Right kidney (tissue), 1 donor: ENCODE data around the gene FKBP8.
"Not testable (repeated sequence)": the region's sequence is repeated elsewhere in the genome, so short reads cannot be mapped to it uniquely, and the experiment has no call there.

ENCODE experiments used
- DNase-seq: peaks from one replicate; pipeline ENCODE4 v3.0.0-alpha.2; 2016

Gene FKBP8

DNA sequence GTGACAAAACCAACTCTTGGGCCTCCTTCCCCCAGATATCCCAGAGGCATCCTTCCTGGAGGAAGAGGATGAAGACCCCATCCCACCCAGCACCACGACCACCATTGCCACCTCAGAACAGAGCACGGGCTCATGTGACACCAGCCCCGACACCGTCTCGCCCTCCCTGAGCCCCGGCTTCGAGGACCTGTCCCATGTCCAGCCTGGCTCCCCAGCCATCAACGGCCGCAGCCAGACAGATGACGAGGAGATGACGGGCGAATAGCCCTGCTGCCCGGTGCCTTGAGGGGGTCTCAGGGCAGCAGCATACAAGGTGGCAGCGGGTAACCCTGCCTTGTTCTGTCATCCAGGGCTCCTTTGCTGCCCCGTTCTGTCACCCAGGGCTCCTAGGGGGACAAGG lies 25.0 kb upstream of the FKBP8 start:
- DNase-seq, result no peak

GRCh38 chr19:18566953-18567352 lies 23.6 kb upstream of the FKBP8 start:
- DNase-seq, result no peak

DNA sequence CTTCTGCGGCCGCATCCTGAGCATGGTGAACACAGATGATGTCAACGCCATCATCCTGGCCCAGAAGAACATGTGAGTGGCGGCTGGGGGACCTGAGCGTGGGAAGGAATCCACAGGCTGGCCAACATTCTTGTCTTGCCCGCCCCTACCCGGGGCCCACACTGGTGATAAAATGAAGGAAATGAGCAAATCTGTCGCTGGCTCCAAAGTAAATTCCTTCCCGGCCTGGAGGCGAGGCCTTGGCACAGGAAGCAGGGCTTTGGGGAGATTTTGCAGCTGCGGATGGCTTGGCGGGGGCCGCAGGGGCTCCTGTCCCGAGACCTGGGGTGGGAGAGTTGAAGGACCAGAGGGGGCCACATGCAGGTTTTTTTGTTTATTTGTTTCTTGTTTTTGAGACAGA lies 18.7 kb upstream of the FKBP8 start:
- DNase-seq, result no peak

GRCh38 chr19:18559685-18560084 lies 16.3 kb upstream of the FKBP8 start:
- no peak for DNase-seq

GRCh38 chr19:18558604-18559003 lies 15.2 kb upstream of the FKBP8 start:
- DNase-seq, result no peak

DNA sequence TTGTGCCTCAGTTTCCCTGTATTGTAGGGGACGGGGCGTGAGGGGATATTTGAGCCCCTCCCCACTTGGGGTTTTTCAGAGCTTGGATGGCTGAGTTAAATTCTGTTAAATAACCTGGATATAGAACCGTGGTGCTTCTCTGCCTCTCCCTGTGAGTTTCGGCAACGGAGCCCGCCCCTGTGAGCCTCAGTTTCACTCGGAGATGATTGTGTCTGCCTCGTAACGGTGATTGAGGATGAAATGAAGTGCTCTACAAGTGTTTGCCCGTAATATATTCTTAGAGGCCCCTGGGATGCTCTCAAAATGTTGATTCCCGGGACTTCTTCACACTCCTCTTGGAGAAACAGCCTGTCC lies 14.8 kb upstream of the FKBP8 start:
- peak; percentile 49 for DNase-seq

DNA sequence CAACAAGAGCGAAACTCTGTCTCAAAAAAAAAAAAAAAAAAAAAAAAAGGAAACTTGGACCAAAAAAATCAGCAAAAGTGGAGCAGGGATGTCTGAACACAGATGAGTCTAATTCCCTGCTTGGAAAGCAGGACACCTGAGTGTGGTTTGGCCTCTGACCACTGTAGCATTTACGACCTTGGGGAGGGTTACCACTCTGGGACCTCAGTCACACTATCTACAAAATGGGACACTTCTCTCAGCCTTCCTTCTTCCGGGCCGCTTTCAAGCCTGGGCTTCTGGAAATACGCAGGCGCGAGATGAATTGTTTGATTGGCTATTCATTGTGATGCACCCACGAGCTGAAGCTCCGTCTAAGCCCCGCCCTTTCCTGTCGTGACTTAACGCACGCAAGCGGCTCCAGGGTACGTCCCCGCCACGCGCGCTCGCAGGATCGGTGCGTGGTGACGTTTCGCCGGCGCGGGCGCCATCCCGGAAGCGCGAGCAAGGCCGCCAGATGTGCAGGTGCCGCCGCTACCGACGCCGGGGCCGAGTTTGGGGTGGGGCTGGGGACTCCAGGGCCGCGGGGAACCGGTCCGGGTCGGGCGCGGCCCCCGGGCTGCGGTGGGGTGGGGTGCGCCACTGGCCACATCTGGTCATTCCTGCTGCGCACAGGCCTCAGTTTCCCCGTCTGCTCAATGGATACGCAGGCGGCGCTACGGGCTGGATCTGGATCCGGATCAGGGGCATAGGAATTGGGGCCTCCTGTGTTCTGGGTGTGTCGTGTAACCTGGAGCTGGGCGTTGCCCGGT lies 14.2 kb upstream of the FKBP8 start, which contains the start of gene KXD1:
TSS of gene KXD1 (plus strand) at position 460 of the 791 bp plus-strand sequence. CDS start 4,187 bp downstream, outside the sequence.
- peak; percentile 73 for DNase-seq

- DNase-seq, result no peak
These were observed 8.3 kb upstream of the FKBP8 start for GRCh38 chr19:18551631-18552030.

GRCh38 chr19:18543814-18544475 lies 572 bp upstream of the FKBP8 start:
- DNase-seq, result peak; percentile 28

DNA sequence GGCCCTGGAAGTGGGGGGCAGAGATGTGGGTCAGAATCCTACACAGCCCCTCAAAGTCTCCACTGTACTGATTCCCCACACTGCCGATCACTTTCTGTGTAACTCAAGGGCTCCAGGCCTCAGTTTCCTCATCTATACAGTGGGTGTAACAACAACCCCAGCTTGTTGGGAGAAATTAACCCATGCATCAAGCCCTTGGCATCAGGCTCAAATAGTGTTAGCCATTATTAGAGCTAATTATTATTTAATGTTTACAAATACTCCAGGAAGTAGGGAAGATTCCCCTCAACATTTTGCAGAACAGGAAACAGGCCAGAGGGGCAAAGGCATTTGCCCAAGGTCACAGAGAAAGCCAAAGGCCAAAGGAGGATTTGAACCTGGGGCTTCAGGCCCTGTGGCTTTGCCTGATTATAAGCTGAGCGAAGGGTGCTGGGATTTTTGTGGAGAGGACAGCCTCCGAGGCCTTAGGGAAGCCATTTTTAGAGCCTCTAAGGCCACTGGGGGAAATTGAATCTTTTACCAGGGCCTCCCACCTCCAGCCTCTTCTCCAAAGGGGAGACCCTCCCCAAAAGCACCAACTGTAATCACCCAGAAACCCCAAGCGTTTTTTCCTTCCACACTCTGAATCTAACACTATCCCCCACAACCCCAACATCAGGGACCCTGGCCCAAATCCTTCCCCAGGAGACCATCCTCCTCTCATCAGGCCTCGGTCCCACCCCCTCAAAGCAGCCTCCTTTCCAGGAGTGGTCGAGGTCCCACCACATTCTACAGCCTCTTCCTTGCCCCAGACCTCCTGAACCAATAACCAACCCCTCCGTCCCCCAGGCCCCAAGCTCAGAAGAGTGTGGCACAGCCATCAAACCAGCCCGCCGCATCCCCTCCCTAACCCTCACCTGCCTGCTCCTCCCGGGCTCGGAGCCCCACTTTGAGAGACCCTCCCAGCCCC lies 1.1 kb downstream of the FKBP8 start:
- DNase-seq, result no peak

DNA sequence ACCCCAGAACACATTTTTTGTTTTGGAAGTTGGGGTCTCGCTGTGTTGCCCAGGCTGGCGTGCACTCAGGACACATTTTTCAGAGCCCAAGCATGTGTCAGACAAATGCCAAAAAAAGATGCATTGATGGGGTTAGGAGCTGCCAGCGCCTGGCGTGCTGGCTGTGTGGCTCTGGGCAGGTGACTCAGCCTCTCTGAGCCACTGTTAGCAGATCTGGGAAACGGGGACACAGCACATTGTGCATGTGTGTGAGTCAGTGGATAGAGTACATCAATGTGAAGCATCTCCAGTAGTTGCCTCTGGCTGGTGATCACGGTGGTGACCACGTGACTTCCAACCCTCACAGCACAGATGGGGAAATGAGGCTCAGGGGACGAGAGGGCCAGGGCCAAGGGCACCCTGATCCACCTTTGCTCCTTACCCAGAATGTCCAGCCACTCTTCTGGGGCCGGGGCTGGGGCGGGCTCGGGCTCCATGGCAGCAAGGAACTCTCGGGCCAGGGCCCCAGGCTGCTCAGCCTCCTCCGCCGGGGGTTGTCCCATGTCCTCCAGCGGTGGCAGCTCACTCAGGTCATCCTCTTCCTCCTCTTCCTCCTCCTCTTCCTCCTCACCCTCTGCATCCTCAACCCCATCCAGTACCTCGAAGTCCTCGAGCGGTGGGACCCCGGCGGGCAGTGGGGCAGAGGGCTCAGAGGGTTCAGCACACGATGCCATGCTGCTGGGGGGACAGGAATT lies 1.9 kb downstream of the FKBP8 start:
- DNase-seq, result no peak

DNA sequence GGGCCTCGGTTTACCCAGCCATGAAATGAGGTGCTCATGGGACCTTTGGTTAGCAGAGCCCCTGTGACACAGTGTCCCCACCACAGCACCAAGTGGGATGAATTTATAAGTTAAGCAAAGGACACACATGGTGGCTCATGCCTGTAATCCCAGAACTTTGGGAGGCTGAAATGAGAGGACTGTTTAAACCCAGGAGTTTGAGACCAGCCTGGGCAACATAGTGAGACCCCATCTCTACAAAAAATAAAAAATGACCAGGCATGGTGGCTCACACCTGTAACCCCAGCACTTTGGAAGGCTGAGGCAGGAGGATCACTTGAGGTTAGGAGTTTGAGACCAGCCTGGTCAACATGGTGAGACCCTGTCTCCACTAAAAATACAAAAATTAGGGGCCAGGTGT lies 3.2 kb downstream of the FKBP8 start:
- DNase-seq, result not testable (repeated sequence)

- DNase-seq, result no peak
These were observed 4.0 kb downstream of the FKBP8 start for GRCh38 chr19:18539372-18539771.

DNA sequence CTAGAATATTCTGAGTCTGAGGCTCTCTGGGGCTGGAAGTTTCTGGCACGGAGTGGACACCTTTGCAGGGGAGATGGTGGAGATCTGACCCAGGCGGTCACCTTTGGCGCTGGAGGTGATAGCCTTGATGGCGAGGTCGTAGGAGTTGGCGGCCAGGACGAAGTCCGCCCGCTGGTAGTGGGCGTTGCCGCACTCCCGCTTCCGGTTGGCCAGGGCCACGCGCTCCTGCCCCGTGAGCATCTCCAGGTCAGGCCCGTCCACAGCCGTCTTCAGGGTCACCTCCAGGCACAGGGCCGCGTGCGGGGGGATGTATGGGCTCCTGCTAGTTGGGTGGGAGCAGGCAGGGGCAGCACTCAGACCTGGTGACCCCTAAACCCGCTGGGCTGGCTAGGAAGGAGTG lies 5.3 kb downstream of the FKBP8 start:
- DNase-seq, result no peak

- DNase-seq, result no peak
These were observed 5.9 kb downstream of the FKBP8 start for GRCh38 chr19:18537431-18537830.

DNA sequence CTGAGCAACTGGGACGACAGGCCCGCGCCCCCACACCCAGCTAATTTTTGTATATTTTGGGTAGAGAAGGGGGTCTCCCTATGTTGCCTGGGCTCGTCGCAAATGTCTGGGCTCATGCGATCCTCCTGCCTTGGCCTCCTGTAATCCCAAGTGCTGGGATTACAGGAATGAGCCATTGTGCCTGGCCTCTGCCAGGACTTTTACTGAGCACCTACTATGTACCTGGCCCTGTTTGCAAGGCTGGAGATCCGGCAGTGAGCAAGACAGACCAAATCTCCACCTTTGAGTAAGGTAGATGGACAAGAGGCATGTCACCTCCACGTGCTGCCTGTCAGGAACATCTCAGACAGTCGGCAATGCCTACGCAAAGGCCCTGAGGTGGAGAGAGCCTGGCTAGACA lies 6.9 kb downstream of the FKBP8 start:
- DNase-seq, result no peak

- no peak for DNase-seq
These were observed 10.3 kb downstream of the FKBP8 start for GRCh38 chr19:18533058-18533457.

GRCh38 chr19:18532168-18532890 lies 11.0 kb downstream of the FKBP8 start:
- DNase-seq, result no peak

DNA sequence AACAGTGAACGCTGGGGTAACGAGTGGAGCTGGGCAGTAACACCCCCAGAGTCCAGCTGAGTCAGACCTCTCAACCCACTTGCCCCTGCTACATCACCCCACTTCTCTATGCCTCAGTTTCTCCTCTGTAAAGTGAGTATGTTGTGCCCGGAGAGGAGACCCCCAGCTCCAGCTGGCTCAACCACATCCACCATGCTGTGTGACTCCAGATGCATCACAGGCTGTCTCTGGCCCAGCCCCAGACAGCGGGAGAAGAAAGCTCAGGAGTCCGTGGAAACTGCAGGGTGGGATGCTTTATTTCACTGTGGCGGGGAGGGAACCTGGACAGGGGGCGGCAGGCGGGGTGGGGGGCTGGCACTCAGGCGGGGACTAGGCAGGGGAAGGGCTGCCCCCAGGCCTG lies 11.9 kb downstream of the FKBP8 start:
- no peak for DNase-seq

DNA sequence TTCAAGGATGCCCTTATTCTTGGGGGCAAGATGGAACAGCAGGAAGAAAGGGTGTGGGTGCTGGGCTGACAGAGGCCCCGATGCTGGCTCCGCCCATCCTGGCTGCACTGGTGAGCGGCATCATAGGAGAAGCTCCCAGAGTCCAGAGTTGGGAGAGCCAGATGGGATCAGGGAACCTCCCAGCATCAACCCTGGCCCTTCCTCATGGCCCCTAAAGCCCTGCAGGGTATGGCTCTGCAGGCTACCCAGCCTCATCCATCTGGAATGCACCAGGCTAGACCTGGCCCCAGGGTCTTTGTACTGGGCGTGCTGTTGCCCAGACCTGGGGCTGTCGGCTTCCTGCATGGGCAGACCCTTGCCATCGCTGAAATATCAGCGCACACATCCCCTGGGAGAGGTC lies 13.6 kb downstream of the FKBP8 start:
- DNase-seq, result no peak

- DNase-seq, result no peak
These were observed 17.1 kb downstream of the FKBP8 start for GRCh38 chr19:18526316-18526715.

GRCh38 chr19:18523841-18524240 lies 19.5 kb downstream of the FKBP8 start:
- no peak for DNase-seq
